Activated CD4-positive, alpha-beta memory T cell treated with anti-CD3 and anti-CD28 coated beads, Interleukin-2, amount 10 ng/mL, durations not matched to agents 7 days and 5 days (primary cell): ENCODE results near the gene TCF19. TPM values are rescaled to one million over a fixed set of nuclear protein-coding genes. Genes with fewer than 3 reads are reported as not detected.

Source experiments
- CTCF ChIA-PET: fragments of 350-600 bp; sonication (Branson Sonifier 250); formaldehyde crosslinking; loops from one replicate; lab custom pipeline; 2021; ENCODE audit warnings: antibody characterized with exemption, inconsistent platforms; lab: Charles Lee
- POLR2A ChIA-PET: fragments of 350-600 bp; sonication (Branson Sonifier 250); formaldehyde crosslinking; loops from one replicate; lab custom pipeline; 2021; ENCODE audit warnings: antibody characterized with exemption; lab: Charles Lee
- DNase-seq: peaks from one replicate; pipeline ENCODE4 v3.0.0-alpha.2; 2020
- H3K27ac Mint-ChIP-seq: one replicate; pipeline ENCODE4 v1.8.0; 2021; ENCODE audit warnings: mild to moderate bottlenecking, mixed read lengths
- H3K27me3 Mint-ChIP-seq: one replicate; pipeline ENCODE4 v1.8.0; 2021; ENCODE audit warnings: mixed read lengths
- H3K36me3 Mint-ChIP-seq: one replicate; pipeline ENCODE4 v1.8.0; 2021; ENCODE audit warnings: low read depth, mixed read lengths
- H3K4me1 Mint-ChIP-seq: one replicate; pipeline ENCODE4 v1.8.0; 2021; ENCODE audit warnings: mixed read lengths
- H3K4me3 Mint-ChIP-seq: one replicate; pipeline ENCODE4 v1.8.0; 2021; ENCODE audit warnings: mild to moderate bottlenecking, mixed read lengths
- H3K9me3 Mint-ChIP-seq: one replicate; pipeline ENCODE4 v1.8.0; 2021; ENCODE audit warnings: mixed read lengths
- total RNA-seq, 2 experiments: library from RNA; stranded (reverse); gene quantifications; one replicate each; pipeline ENCODE4 v1.2.3, GENCODE V29; 2021

Gene TCF19
- total RNA-seq, 2 experiments from 2014 or later, result 78.9 to 80.7 TPM

- ChIA-PET POLR2A (interaction anchor here (1.6 kb wide), 1 partner anchor 13 kb away, joined by 5 read pairs; no protein-coding TSS in a partner anchor), CTCF (interaction anchor here (1.0 to 2.7 kb wide), 2 partner anchors 13 to 157 kb away, joined by 4 to 8 read pairs; no protein-coding TSS in a partner anchor)
- Mint-ChIP-seq H3K27ac (no peak overlapping the region), H3K4me1 (peaks cover 5% of the 10 kb centered on the region), H3K9me3 (no peaks in the 10 kb centered on the region), H3K4me3 (no peak overlapping the region), H3K27me3 (no peaks in the 10 kb centered on the region), H3K36me3 (peaks cover 5% of the 10 kb centered on the region)
- no peak for DNase-seq
These were observed 51.7 kb downstream of the TCF19 start for GRCh38 chr6:31210123-31210522.

- no peaks in the 10 kb centered on the region for H3K9me3 Mint-ChIP-seq
- no peaks in the 10 kb centered on the region for H3K27me3 Mint-ChIP-seq
- peaks cover under 1% of the 10 kb centered on the region for H3K36me3 Mint-ChIP-seq
- H3K4me1 Mint-ChIP-seq, result peaks cover under 1% of the 10 kb centered on the region
- POLR2A ChIA-PET, result interaction anchor here (0.6 to 1.6 kb wide), 5 partner anchors 9 to 1468 kb away, joined by 3 to 5 read pairs (median 3); no protein-coding TSS in a partner anchor
- no peak overlapping the region for H3K27ac Mint-ChIP-seq
- no peak overlapping the region for H3K4me3 Mint-ChIP-seq
- no peak for DNase-seq
- CTCF ChIA-PET, result interaction anchor here (1.0 to 2.7 kb wide), 2 partner anchors 14 to 156 kb away, joined by 4 to 8 read pairs; no protein-coding TSS in a partner anchor
These were observed 52.5 kb downstream of the TCF19 start for GRCh38 chr6:31210741-31211532.

Other genes with a start within 250 kb of the TCF19 start
- gene VARS2, start 244.4 kb upstream of the TCF19 start, total RNA-seq, result 10 to 100 TPM; 33.6 to 37.0 TPM
- gene SFTA2, start 226.4 kb upstream of the TCF19 start, total RNA-seq, result not detected
- not detected for gene MUCL3, start 217.6 kb upstream of the TCF19 start, total RNA-seq
- gene MUC21, start 174.9 kb upstream of the TCF19 start, total RNA-seq, result not detected
- gene MUC22, start 148.1 kb upstream of the TCF19 start, total RNA-seq, result not detected
- not detected for gene C6orf15, start 46.0 kb upstream of the TCF19 start, total RNA-seq
- gene PSORS1C1, start 43.8 kb upstream of the TCF19 start, total RNA-seq, result not detected
- not detected for gene CDSN, start 38.1 kb upstream of the TCF19 start, total RNA-seq
- not detected for gene PSORS1C2, start 19.5 kb upstream of the TCF19 start, total RNA-seq
- gene CCHCR1, start 787 bp upstream of the TCF19 start, total RNA-seq, result 10 to 100 TPM; 36.1 to 36.7 TPM
- gene POU5F1, start 12.1 kb downstream of the TCF19 start, total RNA-seq, result not detected
- gene HLA-C, start 113.5 kb downstream of the TCF19 start, total RNA-seq, result 1,000 to 10,000 TPM; 1,690 to 1,696 TPM
- 1,000 to 10,000 TPM; 5,151 to 5,157 TPM for gene HLA-B, start 198.6 kb downstream of the TCF19 start, total RNA-seq
- 10 to 100 TPM; 12.0 to 12.3 TPM for gene MICA, start 245.0 kb downstream of the TCF19 start, total RNA-seq